ENCODE measurements around the gene TMEM25. TPM values are rescaled to one million over a fixed set of nuclear protein-coding genes. Genes with fewer than 3 reads are reported as not detected.
"Not testable (repeated sequence)": the region's sequence is repeated elsewhere in the genome, so short reads cannot be mapped to it uniquely, and the experiment has no call there.

The TMEM25 gene
- total RNA-seq, 1 donor from 2014 or later: 13.0 TPM

DNA sequence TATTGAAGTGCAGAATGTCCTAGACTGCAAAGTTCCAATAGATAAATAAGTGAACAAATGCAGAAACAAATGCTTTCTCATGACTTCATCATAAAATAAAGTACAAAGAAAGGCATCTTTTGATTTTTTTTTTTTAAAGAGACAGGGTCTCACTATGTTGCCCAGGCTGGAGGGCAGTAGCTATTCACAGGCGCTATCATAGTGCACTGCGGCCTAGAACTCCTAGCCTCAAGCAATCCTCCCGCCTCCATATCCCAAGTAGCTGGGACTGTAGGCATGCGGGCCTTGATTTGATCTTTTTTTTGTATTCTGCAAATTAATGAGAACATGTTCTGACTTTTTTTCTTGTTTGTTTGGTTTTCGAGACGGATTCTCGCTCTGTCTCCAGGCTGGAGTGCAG lies 43.6 kb downstream of the TMEM25 start:
- intact Hi-C loops (cut with micrococcal nuclease): loop anchor here (5.0 kb wide), 3 partner anchors 137 to 267 kb away; partner anchors contain the start of gene KMT2A

DNA sequence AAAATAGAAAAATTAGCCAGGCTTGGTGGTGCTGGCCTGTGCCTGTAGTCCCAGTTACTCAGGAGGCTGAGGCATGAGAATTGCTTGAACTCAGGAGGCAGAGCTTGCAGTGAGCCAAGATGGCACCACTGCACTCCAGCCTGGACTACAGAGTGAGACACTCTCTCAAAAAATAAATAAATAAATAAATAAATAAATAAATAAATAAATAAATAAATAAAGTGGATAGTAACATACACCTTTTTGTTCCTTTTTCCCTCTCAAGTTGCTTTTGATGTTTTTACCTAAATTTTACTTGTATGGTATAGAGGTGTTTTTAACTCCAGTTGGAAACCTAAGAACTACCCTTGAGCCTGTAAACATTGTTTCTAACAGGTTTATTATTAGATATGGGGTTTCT lies 47.0 kb downstream of the TMEM25 start:
- Mint-ChIP-seq H3K4me1 (peaks cover 28% of the 10 kb centered on the region), H3K36me3 (ENCODE audit: low read depth) (peaks cover 28% of the 10 kb centered on the region)
- intact Hi-C loops (cut with micrococcal nuclease); H3K4me3 Mint-ChIP-seq; H3K9me3 Mint-ChIP-seq; H3K27me3 Mint-ChIP-seq; DNase-seq; H3K27ac Mint-ChIP-seq: not testable (repeated sequence)

More for the DNA sequence above, 43.6 kb downstream of the TMEM25 start:
- DNase-seq: no peak
- Mint-ChIP-seq H3K27ac (no peak overlapping the region), H3K4me1 (peaks cover 35% of the 10 kb centered on the region), H3K4me3 (peak overlapping the region; percentile 45), H3K27me3 (no peaks in the 10 kb centered on the region), H3K9me3 (no peaks in the 10 kb centered on the region), H3K36me3 (ENCODE audit: low read depth) (peaks cover 23% of the 10 kb centered on the region)

DNA sequence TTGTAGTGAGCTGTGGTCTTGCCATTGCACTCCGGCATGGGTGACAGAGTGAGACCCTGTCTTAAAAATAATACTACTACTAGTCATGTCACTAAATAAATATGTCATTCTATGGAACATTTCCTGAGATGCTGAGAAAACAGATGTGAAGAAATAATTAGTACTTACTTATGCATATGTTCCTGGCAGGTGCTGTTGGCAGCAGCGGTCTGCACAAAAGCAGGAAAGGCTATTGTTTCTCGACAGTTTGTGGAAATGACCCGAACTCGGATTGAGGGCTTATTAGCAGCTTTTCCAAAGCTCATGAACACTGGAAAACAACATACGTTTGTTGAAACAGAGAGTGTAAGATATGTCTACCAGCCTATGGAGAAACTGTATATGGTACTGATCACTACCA lies 50.1 kb downstream of the TMEM25 start:
- Mint-ChIP-seq H3K27me3 (no peaks in the 10 kb centered on the region), H3K36me3 (ENCODE audit: low read depth) (peaks cover 40% of the 10 kb centered on the region), H3K9me3 (no peaks in the 10 kb centered on the region), H3K27ac (no peak overlapping the region), H3K4me1 (peaks cover 9% of the 10 kb centered on the region), H3K4me3 (no peak overlapping the region)
- no peak for DNase-seq
- intact Hi-C loops (cut with micrococcal nuclease): no loop called here

Other genes starting within 250 kb of the TMEM25 start
- 571 TPM in 2 replicates for gene CD3E, start 226.5 kb upstream of the TMEM25 start, total RNA-seq
- 381 and 400 TPM in 2 replicates for gene CD3D, start 188.5 kb upstream of the TMEM25 start, total RNA-seq
- 143 and 145 TPM in 2 replicates for gene CD3G, start 186.8 kb upstream of the TMEM25 start, total RNA-seq
- gene UBE4A, start 171.6 kb upstream of the TMEM25 start, total RNA-seq: 46.3 and 47.9 TPM in 2 replicates
- 220 and 228 TPM in 2 replicates for gene ATP5MG, start 129.6 kb upstream of the TMEM25 start, total RNA-seq
- 70.7 and 73.2 TPM in 2 replicates for gene KMT2A, start 94.7 kb upstream of the TMEM25 start, total RNA-seq
- gene TTC36, start 3.7 kb upstream of the TMEM25 start, total RNA-seq: 0.38 and 0.65 TPM in 2 replicates
- 17.6 and 19.1 TPM in 2 replicates for gene IFT46, start 34.7 kb downstream of the TMEM25 start, total RNA-seq
- gene ARCN1, start 41.2 kb downstream of the TMEM25 start, total RNA-seq: 147 and 150 TPM in 2 replicates
- 1.3 and 1.7 TPM in 2 replicates for gene PHLDB1, start 76.4 kb downstream of the TMEM25 start, total RNA-seq
- not detected in 2 replicates for gene TREH, start 148.5 kb downstream of the TMEM25 start, total RNA-seq